Caco-2 (cell line): Measurements from ENCODE around the gene DDX3X. TPM values are rescaled to one million over a fixed set of nuclear protein-coding genes. Genes with fewer than 3 reads are reported as not detected.
"Not testable (repeated sequence)": the region's sequence is repeated elsewhere in the genome, so short reads cannot be mapped to it uniquely, and the experiment has no call there.

ENCODE experiments used
- BruUV-seq: library from RNA; stranded (reverse); fragments of 400-500 nt; replicated peaks from 2 replicates; lab custom pipeline; 2021; lab: Mats Ljungman, UMichigan
- CTCF ChIA-PET: fragments of 300-600 bp; sonication (Branson Sonifier 250); formaldehyde crosslinking; loops from one replicate; lab custom pipeline; 2022; ENCODE audit warnings: antibody characterized with exemption; lab: Charles Lee
- POLR2A ChIA-PET: fragments of 300-600 bp; sonication (Branson Sonifier 250); formaldehyde crosslinking; loops from one replicate; lab custom pipeline; 2022; ENCODE audit warnings: antibody characterized with exemption; lab: Charles Lee
- DNase-seq, 2 experiments: peaks; one replicate each; pipeline versions ENCODE4 v3.0.0 to v3.0.0-alpha.2; 2020 to 2022
- H3K27me3 ChIP-seq: replicated peaks from 2 replicates; pipeline ENCODE4 v1.6.0; 2011; ENCODE audit warnings: low read length; ENCODE audit not compliant: control insufficient read depth, insufficient read depth
- H3K36me3 ChIP-seq: 2 replicates; pipeline ENCODE4 v1.5.1; 2011; ENCODE audit warnings: low read length; ENCODE audit not compliant: control insufficient read depth, insufficient read depth
- H3K4me1 ChIP-seq: fragments of 250-450 bp; sonication (Bioruptor Pico); 2 replicates; pipeline ENCODE4 v1.5.1; 2020; ENCODE audit warnings: mild to moderate bottlenecking
- H3K4me3 ChIP-seq: 2 replicates; pipeline ENCODE4 v1.5.1; 2011; ENCODE audit warnings: low read depth, mild to moderate bottlenecking, control low read depth, low read length
- H3K9me3 ChIP-seq: fragments of 250-450 bp; sonication (Bioruptor Pico); 2 replicates; pipeline ENCODE4 v1.5.1; 2020; ENCODE audit warnings: mild to moderate bottlenecking, moderate library complexity
- H3K27ac Mint-ChIP-seq: one replicate; pipeline ENCODE4 v1.8.0; 2022; ENCODE audit warnings: mixed read lengths; ENCODE audit not compliant: unreplicated experiment
- H3K27me3 Mint-ChIP-seq: one replicate; pipeline ENCODE4 v1.8.0; 2022; ENCODE audit warnings: mixed read lengths; ENCODE audit not compliant: insufficient read depth, unreplicated experiment
- H3K36me3 Mint-ChIP-seq: one replicate; pipeline ENCODE4 v1.8.0; 2022; ENCODE audit warnings: mild to moderate bottlenecking, mixed read lengths; ENCODE audit not compliant: insufficient read depth, unreplicated experiment
- H3K4me1 Mint-ChIP-seq: one replicate; pipeline ENCODE4 v1.8.0; 2022; ENCODE audit warnings: low read depth, mixed read lengths; ENCODE audit not compliant: unreplicated experiment
- H3K4me3 Mint-ChIP-seq: one replicate; pipeline ENCODE4 v1.8.0; 2022; ENCODE audit warnings: mild to moderate bottlenecking, moderate library complexity, mixed read lengths; ENCODE audit not compliant: unreplicated experiment
- H3K9me3 Mint-ChIP-seq: one replicate; pipeline ENCODE4 v1.8.0; 2022; ENCODE audit warnings: mixed read lengths; ENCODE audit not compliant: unreplicated experiment
- intact Hi-C: fragments of 100-400 bp; cut with micrococcal nuclease; formaldehyde crosslinking; loops from one replicate; pipeline ENCODE4 v1.10.0; 2022; ENCODE audit not compliant: unreplicated experiment
- total RNA-seq: library from RNA; stranded (reverse); gene quantifications from 2 replicates; pipeline ENCODE4 v1.2.3, GENCODE V29; 2022
- TF ChIP-seq, protein P1 (sequence below), 2 experiments: fragments of 200-600 bp in 1 of 2; IDR thresholded peaks; 1 replicate in 1 of 2; 2 replicates in 1 of 2; pipeline versions ENCODE4 v1.5.1 to v1.8.0; 2011 to 2022; ENCODE audit warnings: antibody characterized with exemption in 1 of 2, control low read depth in 1 of 2, inconsistent platforms in 1 of 2, low read depth in 1 of 2, low read length in 1 of 2, mild to moderate bottlenecking in 1 of 2, moderate library complexity in 1 of 2; ENCODE audit not compliant: insufficient read depth in 1 of 2, severe bottlenecking in 1 of 2, unreplicated experiment in 1 of 2

Gene DDX3X
- total RNA-seq, 1 experiment from 2014 or later, result 302 TPM

- peaks cover under 1% of the 10 kb centered on the region; the same call in 1 of the 2 replicates for H3K4me1 ChIP-seq
- intact Hi-C loops, result no loop called here
- H3K36me3 Mint-ChIP-seq, result peaks cover 6% of the 10 kb centered on the region
- CTCF ChIA-PET, result no interaction called here
- H3K9me3 Mint-ChIP-seq, result no peaks in the 10 kb centered on the region
- no peaks in the 10 kb centered on the region for H3K36me3 ChIP-seq
- TF ChIP-seq, protein P1, sequence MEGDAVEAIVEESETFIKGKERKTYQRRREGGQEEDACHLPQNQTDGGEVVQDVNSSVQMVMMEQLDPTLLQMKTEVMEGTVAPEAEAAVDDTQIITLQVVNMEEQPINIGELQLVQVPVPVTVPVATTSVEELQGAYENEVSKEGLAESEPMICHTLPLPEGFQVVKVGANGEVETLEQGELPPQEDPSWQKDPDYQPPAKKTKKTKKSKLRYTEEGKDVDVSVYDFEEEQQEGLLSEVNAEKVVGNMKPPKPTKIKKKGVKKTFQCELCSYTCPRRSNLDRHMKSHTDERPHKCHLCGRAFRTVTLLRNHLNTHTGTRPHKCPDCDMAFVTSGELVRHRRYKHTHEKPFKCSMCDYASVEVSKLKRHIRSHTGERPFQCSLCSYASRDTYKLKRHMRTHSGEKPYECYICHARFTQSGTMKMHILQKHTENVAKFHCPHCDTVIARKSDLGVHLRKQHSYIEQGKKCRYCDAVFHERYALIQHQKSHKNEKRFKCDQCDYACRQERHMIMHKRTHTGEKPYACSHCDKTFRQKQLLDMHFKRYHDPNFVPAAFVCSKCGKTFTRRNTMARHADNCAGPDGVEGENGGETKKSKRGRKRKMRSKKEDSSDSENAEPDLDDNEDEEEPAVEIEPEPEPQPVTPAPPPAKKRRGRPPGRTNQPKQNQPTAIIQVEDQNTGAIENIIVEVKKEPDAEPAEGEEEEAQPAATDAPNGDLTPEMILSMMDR (IDR thresholded peaks at IDR 0.05; ENCODE audit: insufficient read depth in 1 of 2, low read depth in 1 of 2, low read length in 1 of 2, severe bottlenecking in 1 of 2, unreplicated experiment in 1 of 2), result no peak
- no peaks in the 10 kb centered on the region for H3K27me3 Mint-ChIP-seq
- BruUV-seq, result no TSS peak
- no peak overlapping the region for H3K27ac Mint-ChIP-seq
- no peak overlapping the region for H3K4me3 ChIP-seq
- DNase-seq, result no peak
- POLR2A ChIA-PET, result no interaction called here
- H3K9me3 ChIP-seq, result no peaks in the 10 kb centered on the region
- H3K27me3 ChIP-seq, result no peaks in the 10 kb centered on the region
- H3K4me3 Mint-ChIP-seq, result no peak overlapping the region
- peaks cover 7% of the 10 kb centered on the region for H3K4me1 Mint-ChIP-seq
Measured at GRCh38 chrX:41389311-41389888, 55.4 kb downstream of the DDX3X start.

GRCh38 chrX:41390576-41390975 is 56.6 kb downstream of the DDX3X start:
- H3K27me3 ChIP-seq, H3K27ac Mint-ChIP-seq, H3K9me3 Mint-ChIP-seq, H3K4me1 ChIP-seq, H3K36me3 ChIP-seq, DNase-seq, H3K36me3 Mint-ChIP-seq, H3K4me1 Mint-ChIP-seq, intact Hi-C loops, H3K27me3 Mint-ChIP-seq, CTCF ChIA-PET, POLR2A ChIA-PET, H3K4me3 Mint-ChIP-seq, H3K4me3 ChIP-seq, BruUV-seq, H3K9me3 ChIP-seq: not testable (repeated sequence)

GRCh38 chrX:41391606-41392005 is 57.6 kb downstream of the DDX3X start:
- DNase-seq, result no peak
- Mint-ChIP-seq H3K36me3 (peaks cover 6% of the 10 kb centered on the region), H3K27ac (no peak overlapping the region), H3K27me3 (no peaks in the 10 kb centered on the region), H3K4me1 (peaks cover 7% of the 10 kb centered on the region), H3K9me3 (no peaks in the 10 kb centered on the region), H3K4me3 (no peak overlapping the region)
- intact Hi-C loops, result no loop called here
- Histone ChIP-seq H3K4me1 (no peaks in the 10 kb centered on the region), H3K9me3 (no peaks in the 10 kb centered on the region), H3K36me3 (no peaks in the 10 kb centered on the region), H3K4me3 (no peak overlapping the region), H3K27me3 (no peaks in the 10 kb centered on the region)
- no TSS peak for BruUV-seq
- ChIA-PET POLR2A (no interaction called here), CTCF (interaction anchor here (0.6 kb wide), 1 partner anchor 73 kb away, joined by 3 read pairs; no protein-coding TSS in a partner anchor)
- TF ChIP-seq, protein P1 (IDR thresholded peaks at IDR 0.05; ENCODE audit: insufficient read depth in 1 of 2, low read depth in 1 of 2, low read length in 1 of 2, severe bottlenecking in 1 of 2, unreplicated experiment in 1 of 2), result no peak
